Body of pancreas (tissue), 4 donors: Measurements from ENCODE around the gene CRYAA. TPM values are rescaled to one million over a fixed set of nuclear protein-coding genes. Genes with fewer than 3 reads are reported as not detected.
A peak's percentile ranks its signal among the peaks of the same experiment; 100 is the strongest.

ENCODE experiments used
- ATAC-seq: fragments of 150-250 bp; one replicate; pipeline ENCODE4 v1.9.1; 2016
- DNase-seq, 4 donors: peaks; one replicate each; pipeline ENCODE4 v3.0.0-alpha.2; 2019
- H3K27ac ChIP-seq, 4 donors: fragments of 200-600 bp; sonication (generic); 1 replicate in 3 of 4; 2 replicates in 1 of 4; pipeline versions ENCODE4 v1.5.1 to v1.6.1; 2016 to 2019; ENCODE audit warnings: mild to moderate bottlenecking in 1 of 4, mixed read lengths in 1 of 4, moderate library complexity in 1 of 4
- H3K27me3 ChIP-seq, 2 donors: fragments of 200-600 bp; sonication (generic); one replicate each; pipeline ENCODE4 v1.6.0; 2016; ENCODE audit warnings: mild to moderate bottlenecking in 1 of 2
- H3K36me3 ChIP-seq, 2 donors: fragments of 200-600 bp; sonication (generic); replicated peaks in 1 of 2; 2 replicates each; pipeline ENCODE4 v1.5.1; 2016; ENCODE audit warnings: low read depth in 2 of 2; ENCODE audit not compliant: insufficient read depth in 1 of 2
- H3K4me1 ChIP-seq: fragments of 200-600 bp; sonication (generic); one replicate; pipeline ENCODE4 v1.6.0; 2016
- H3K4me3 ChIP-seq, 2 donors: fragments of 200-600 bp; sonication (generic); 1 replicate in 1 of 2; 2 replicates in 1 of 2; pipeline ENCODE4 v1.5.1; 2016 to 2019
- H3K9me3 ChIP-seq, 3 donors: fragments of 200-600 bp; sonication (generic); 1 replicate in 2 of 3; 2 replicates in 1 of 3; pipeline ENCODE4 v1.5.1; 2016
- CTCF ChIP-seq, 7 experiments: fragments of 450-650 bp in 4 of 7; fragments of 200-600 bp in 3 of 7; sonication (generic) in 3 of 7; IDR thresholded peaks; one replicate each; pipeline ENCODE4 v1.5.1; 2016 to 2019; ENCODE audit warnings: antibody characterized with exemption in 7 of 7
- POLR2A ChIP-seq, 3 donors: fragments of 450-650 bp; IDR thresholded peaks; one replicate each; pipeline ENCODE4 v1.6.1; 2016; ENCODE audit warnings: antibody characterized with exemption in 3 of 3, mild to moderate bottlenecking in 2 of 3
- WGBS, 2 donors: methylation state at CpG; one replicate each; pipeline ENCODE4 v1.1.5; 2017; 5-methylcytosine and 5-hydroxymethylcytosine counted together
- intact Hi-C: fragments of 100-400 bp; cut with DNase I; formaldehyde crosslinking; loops from one replicate; pipeline ENCODE4 v1.15.1; 2023
- total RNA-seq, 2 donors: library from RNA; depleted of rRNA; stranded (reverse); fragments of >200 nt; gene quantifications; one replicate each; pipeline ENCODE4 v1.1.0, GENCODE V29; 2016

The CRYAA gene
- total RNA-seq, 2 donors from 2014 or later, result not detected

GRCh38 chr21:43204638-43205037, 35.8 kb downstream of the CRYAA start:
- no peak for TF ChIP-seq POLR2A (IDR thresholded peaks at IDR 0.05)
- TF ChIP-seq CTCF (IDR thresholded peaks at IDR 0.05), result no peak
- Histone ChIP-seq H3K27me3 (no peaks in the 10 kb centered on the region), H3K9me3 (no peaks in the 10 kb centered on the region), H3K4me1 (no peaks in the 10 kb centered on the region), H3K4me3 (no peak overlapping the region), H3K27ac (no peak overlapping the region), H3K36me3 (no peaks in the 10 kb centered on the region)
- no peak for DNase-seq
- intact Hi-C loops, result no loop called here
- 68 to 74% methylated on average over 7 of the region's 7 CpGs for WGBS, 2 donors
- no peak for ATAC-seq

GRCh38 chr21:43206231-43207042, 37.6 kb downstream of the CRYAA start:
- Histone ChIP-seq H3K27me3 (no peaks in the 10 kb centered on the region), H3K4me3 (no peak overlapping the region), H3K27ac (no peak overlapping the region), H3K36me3 (no peaks in the 10 kb centered on the region), H3K9me3 (no peaks in the 10 kb centered on the region), H3K4me1 (peaks cover 12% of the 10 kb centered on the region)
- 79 to 85% methylated on average over 15 to 18 of the region's 18 CpGs for WGBS, 2 donors
- DNase-seq (peak in 1 of 4 donors; percentile 5), ATAC-seq (no peak)
- intact Hi-C loops, result no loop called here
- TF ChIP-seq CTCF (IDR thresholded peaks at IDR 0.05) (no peak), POLR2A (IDR thresholded peaks at IDR 0.05) (no peak)

GRCh38 chr21:43207043-43207315, 38.2 kb downstream of the CRYAA start:
- intact Hi-C loops, result no loop called here
- no peak overlapping the region for H3K27ac ChIP-seq
- 65 to 72% methylated on average over 6 of the region's 6 CpGs for WGBS, 2 donors
- no peaks in the 10 kb centered on the region for H3K27me3 ChIP-seq
- TF ChIP-seq CTCF (IDR thresholded peaks at IDR 0.05), result no peak
- TF ChIP-seq POLR2A (IDR thresholded peaks at IDR 0.05), result no peak
- H3K4me3 ChIP-seq, result no peak overlapping the region
- peaks cover 17% of the 10 kb centered on the region for H3K4me1 ChIP-seq
- H3K36me3 ChIP-seq, result no peaks in the 10 kb centered on the region
- no peak for ATAC-seq
- no peaks in the 10 kb centered on the region for H3K9me3 ChIP-seq
- no peak for DNase-seq

GRCh38 chr21:43207868-43208267, 39.1 kb downstream of the CRYAA start:
- Histone ChIP-seq H3K27me3 (no peaks in the 10 kb centered on the region), H3K36me3 (no peaks in the 10 kb centered on the region), H3K4me3 (no peak overlapping the region), H3K27ac (no peak overlapping the region), H3K9me3 (no peaks in the 10 kb centered on the region), H3K4me1 (peaks cover 17% of the 10 kb centered on the region)
- ATAC-seq (no peak), DNase-seq (peak in 1 of 4 donors; percentile 5)
- intact Hi-C loops, result no loop called here
- 77 to 78% methylated on average over 4 to 6 of the region's 6 CpGs for WGBS, 2 donors
- TF ChIP-seq POLR2A (IDR thresholded peaks at IDR 0.05) (no peak), CTCF (IDR thresholded peaks at IDR 0.05) (no peak)
